Ammon's horn (tissue), 1 donor: ENCODE measurements around the gene PNISR.

Experiments used
- DNase-seq: peaks from one replicate; pipeline ENCODE4 v3.0.0-alpha.2; 2016; ENCODE audit warnings: low spot score

The PNISR gene

GRCh38 chr6:99409672-99410071 is 15.4 kb downstream of the PNISR start:
- no peak for DNase-seq

GRCh38 chr6:99407076-99407475 is 18.0 kb downstream of the PNISR start:
- no peak for DNase-seq

DNA sequence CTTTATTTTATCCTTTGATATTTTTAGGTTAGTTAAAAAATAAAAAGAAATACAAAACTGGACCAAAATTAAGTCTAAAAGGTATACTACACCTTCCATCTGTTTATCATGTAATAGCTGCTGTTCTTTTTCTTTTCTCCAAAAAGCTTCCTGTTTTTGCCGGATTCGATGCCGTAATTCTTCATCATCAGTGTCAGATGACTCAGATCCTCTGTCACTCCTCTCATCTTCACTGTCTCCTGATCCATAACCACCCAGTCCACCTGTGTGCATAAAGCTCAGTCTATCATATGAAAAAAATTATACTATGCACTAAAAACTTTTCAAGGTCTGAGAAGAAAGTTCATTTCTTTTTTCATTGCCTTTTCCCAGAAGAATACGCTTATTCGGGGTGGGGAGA is 22.7 kb downstream of the PNISR start:
- no peak for DNase-seq

DNA sequence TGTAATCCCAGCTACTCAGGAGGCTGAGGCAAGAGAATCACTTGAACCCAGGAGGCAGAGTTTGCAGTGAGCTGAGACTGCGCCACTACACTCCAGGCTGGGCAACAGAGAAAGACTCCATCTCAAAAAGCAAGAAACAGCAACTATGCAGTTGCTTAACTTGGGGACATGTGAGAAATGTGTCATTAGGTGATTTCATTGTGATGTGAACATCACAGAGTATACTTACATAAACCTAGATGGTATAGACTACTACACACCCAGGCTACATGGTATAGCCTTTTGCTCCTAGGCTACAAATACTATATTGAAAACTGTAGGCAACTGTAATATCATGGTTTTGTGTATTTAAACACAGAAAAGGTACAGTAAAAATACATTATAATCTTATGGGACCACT is 27.8 kb downstream of the PNISR start:
- no peak for DNase-seq

DNA sequence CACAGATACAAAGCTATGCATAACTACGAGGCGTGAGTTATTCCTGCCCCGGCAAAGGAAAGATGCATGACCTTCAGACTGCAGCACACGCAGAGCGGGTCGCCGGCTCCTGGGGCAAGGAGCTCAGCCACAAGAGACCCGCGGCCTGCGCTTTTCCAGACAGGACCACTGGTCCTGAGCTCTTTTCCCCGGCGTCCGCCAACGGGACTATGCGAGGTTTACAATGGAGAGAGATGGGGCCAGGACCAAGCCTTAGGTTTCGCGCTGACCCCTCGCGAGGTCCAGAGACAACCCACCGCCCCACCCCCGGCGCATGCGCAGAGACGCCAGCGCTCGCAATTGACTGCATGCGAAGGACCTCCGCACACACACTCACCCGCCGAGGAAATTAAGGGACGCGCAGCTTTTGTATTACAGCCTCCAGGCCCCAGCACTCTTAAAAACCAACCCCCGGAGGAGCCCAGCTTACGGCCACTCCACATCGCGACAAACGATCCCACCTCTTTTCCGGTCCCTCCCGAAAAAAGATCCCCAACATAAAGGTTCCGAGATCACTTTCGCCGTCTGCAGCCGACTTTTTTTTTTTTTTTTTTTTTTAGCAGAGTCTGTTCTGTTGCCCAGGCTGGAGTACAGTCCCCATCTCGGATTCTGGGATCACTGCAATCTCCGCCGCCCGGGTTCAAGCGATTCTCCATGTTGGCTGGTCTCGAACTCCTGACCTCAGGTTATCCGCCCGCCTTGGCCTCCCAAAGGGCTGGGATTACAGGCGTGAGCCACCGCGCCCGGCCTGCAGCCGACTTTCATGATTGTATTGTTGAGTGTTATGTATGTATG is 31.2 kb downstream of the PNISR start, which contains the start of gene COQ3:
Gene COQ3 (minus strand): TSS at position 498 of the 834 bp plus-strand sequence. CDS start 16 bp downstream, at position 482.
- DNase-seq = peak; percentile 72

- no peak for DNase-seq
Measured at GRCh38 chr6:99393366-99393697, 31.8 kb downstream of the PNISR start.

DNA sequence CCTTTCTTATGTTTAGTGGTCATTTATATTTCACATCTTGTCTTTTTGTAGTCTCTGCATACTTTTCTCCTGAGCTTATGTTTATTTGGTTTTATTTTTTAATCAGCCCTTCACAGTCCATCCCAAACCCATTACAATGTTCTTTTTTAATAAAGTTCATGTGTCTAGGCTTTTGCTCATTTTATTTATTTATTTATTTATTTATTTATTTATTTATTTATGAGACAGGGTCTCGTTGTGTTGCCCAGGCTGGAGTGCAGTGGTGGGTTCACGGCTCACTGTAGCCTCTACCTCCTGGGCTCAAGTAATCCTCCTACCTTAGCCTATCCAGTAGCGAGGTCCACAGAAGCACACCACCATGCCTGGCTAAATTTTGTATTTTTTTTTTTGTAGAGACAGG is 34.2 kb downstream of the PNISR start:
- no peak for DNase-seq

DNA sequence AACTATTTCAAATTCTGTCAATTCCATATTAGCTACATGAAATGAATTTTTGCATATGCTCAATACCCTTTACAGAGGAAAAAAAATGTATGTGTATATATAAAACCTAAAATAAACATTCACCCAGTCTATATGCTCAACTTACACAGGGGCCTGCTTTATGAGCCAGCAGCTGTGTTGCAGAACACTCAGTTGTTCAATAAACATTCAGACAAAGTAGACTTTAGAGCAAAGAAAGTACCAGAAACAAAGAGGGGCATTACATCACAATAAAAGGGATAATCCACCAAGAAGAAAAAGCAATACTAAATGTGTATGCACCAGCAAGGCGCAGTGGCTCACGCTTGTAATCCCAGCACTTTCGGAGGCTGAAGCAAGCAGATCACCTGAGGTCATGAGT is 40.6 kb downstream of the PNISR start:
- DNase-seq = no peak

GRCh38 chr6:99378636-99379035 is 46.5 kb downstream of the PNISR start:
- DNase-seq = no peak

DNA sequence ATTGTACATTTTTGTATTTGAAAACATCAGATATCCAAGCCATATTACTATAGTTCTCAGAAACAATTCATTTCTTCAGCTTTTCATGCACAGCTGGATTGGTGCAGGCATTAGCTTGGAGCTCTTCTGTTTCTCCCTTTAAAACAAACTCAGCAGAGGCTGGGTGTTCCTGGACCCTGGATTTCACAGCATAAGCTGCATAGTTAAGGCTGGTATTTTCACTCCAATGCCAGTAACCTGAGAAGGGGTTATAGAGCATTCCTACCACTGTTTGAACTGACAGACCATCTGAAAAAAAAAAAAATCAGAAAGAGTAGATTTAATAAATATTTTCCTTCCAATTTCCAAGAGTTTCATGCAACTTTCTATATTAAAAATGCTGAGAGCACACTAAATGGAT is 55.6 kb downstream of the PNISR start:
- no peak for DNase-seq

DNA sequence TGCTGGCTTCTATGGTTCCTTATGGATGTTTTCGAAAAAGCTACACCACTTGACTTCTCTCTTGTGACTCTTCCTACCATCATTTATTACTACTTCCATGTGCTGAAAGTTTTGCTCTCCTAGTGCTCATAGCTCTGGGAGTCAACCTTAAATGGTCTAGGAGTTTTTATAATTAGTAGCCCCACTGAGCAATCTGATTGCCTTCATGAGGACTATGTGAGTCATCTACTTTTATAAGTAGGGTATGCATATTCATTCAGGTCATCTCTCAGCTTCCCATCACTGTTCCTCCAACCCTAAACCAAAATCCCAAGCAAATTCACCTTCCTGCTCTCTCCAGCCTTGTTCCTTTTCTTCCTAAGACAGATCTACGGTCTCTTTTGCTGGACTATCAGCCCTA is 58.3 kb downstream of the PNISR start:
- no peak for DNase-seq

- no peak for DNase-seq
Measured at GRCh38 chr6:99364026-99364425, 61.1 kb downstream of the PNISR start.

- no peak for DNase-seq
Measured at GRCh38 chr6:99362678-99363268, 62.3 kb downstream of the PNISR start.

- DNase-seq = no peak
Measured at GRCh38 chr6:99359800-99360199, 65.3 kb downstream of the PNISR start.

GRCh38 chr6:99356641-99357040 is 68.5 kb downstream of the PNISR start:
- no peak for DNase-seq

- no peak for DNase-seq
Measured at GRCh38 chr6:99354983-99355382, 70.1 kb downstream of the PNISR start.

DNA sequence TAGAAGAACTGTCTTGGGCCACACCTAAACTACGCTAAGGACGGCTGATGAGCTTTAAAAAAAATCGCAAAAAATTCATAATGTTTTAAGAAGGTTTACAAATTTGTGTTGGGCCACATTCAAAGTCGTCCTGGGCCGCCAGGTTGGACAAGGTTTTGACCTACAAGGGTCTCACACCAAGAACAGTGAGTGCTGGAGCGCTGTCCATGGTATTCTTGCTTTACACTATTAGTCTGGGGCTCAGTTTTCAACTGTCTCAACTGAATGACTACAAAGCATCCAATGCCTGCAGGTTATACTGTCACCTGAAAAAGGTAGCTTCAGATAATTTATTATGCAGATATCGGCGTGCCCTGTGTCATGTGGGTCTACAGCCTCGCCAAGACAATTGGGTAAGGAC is 72.0 kb downstream of the PNISR start:
- DNase-seq = no peak

GRCh38 chr6:99350573-99350972 is 74.5 kb downstream of the PNISR start:
- no peak for DNase-seq

- DNase-seq = peak; percentile 38
Measured at GRCh38 chr6:99349171-99350141, 75.7 kb downstream of the PNISR start, which contains the start of gene FAXC. Gene FAXC (minus strand): TSS chr6:99349674. CDS start chr6:99349372, 302 bp downstream.

DNA sequence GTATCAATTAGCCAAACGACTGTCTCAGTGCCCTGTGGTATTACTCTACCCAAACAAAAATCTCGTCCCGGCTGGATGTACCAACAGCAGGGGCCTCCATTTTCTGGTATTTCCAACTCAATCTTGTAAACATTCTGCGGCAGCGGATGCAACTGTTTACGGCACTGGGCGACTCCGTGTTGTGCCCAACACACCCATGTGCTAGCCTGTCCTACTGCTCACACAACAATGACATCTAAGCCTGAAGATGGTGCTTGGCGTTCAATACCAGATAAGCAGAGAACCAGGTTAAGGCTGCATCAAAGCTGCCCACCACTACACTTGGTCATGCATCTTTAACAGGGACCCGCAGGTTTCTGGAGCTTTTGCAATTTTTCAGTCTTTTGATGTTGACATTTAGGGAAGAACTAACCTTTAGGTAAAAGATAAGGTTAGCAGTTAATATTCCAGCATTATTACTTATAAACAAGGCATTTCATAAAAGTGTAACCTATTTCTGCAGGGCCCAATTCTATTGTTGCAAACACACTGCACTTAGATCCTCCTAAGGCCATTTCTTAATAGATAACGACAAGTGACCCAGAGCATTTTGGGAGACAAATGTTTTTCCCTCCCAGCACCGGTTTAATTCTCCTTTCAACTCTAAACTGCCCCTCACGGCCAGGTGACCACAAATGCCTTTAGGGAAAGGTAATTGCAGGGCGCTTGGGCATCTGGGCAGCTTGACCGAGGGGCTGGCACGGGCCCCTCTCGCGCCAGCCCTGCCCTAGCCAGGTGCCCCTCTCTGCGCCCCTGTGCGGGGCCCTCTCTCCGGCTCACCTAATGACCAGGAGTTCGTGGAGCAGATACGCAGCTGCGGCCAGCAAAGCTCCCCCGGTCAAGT is 76.6 kb downstream of the PNISR start:
- peak; percentile 20 for DNase-seq
